GM13976 (cell line): ENCODE results near the gene FGF14.

Experiments used
- DNase-seq: peaks from one replicate; pipeline ENCODE4 v3.0.0; 2012; ENCODE audit warnings: low spot score
- CTCF ChIP-seq: IDR thresholded peaks from 2 replicates; pipeline ENCODE4 v1.5.1; 2012; ENCODE audit warnings: borderline replicate concordance, mild to moderate bottlenecking; ENCODE audit not compliant: insufficient read depth; ENCODE audit errors: extremely low read depth, missing control alignments, control extremely low read depth
- in situ Hi-C: fragments of 300-500 bp; cut with MboI; formaldehyde crosslinking; loops from one replicate; pipeline ENCODE4 v1.12.0; 2022; ENCODE audit warnings: low sequenced_read_pairs, mixed read lengths, inconsistent platforms; ENCODE audit not compliant: unreplicated experiment

Gene FGF14

DNA sequence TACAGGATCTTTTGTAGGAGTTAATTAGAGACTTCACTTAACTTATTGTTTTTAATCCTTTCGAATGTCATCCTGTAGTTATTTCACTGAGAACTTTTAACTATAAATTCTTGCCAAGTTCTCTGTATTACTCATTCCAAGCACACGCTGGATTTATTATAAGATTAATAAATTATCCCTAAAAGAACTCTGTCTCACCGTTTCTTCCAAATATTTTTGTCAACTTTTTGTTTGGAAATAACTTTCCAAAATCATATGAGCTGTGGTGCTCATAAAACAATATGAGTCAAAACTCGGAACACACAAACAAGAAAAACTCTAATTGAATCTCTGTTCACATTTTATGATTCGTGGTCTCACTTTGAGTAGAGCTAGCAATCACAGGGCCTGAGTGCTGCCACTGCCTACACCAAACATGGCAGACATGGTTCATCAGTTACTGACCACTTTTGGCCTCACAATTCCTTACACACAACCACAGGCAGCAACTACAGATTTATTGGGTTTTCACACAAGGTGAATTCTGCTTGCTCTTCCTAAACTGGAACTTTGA, 412.0 kb downstream of the FGF14 start:
- in situ Hi-C loops = no loop called here
- no peak for TF ChIP-seq CTCF
- DNase-seq = no peak

GRCh38 chr13:101988140-101988539, 413.7 kb downstream of the FGF14 start:
- in situ Hi-C loops = no loop called here
- DNase-seq = no peak
- no peak for TF ChIP-seq CTCF

- in situ Hi-C loops = no loop called here
- no peak for DNase-seq
- TF ChIP-seq CTCF = no peak
Measured at GRCh38 chr13:101986316-101986715, 415.5 kb downstream of the FGF14 start.

GRCh38 chr13:101985321-101985720, 416.5 kb downstream of the FGF14 start:
- DNase-seq = no peak
- in situ Hi-C loops = no loop called here
- no peak for TF ChIP-seq CTCF

GRCh38 chr13:101982903-101983302, 418.9 kb downstream of the FGF14 start:
- no peak for DNase-seq
- TF ChIP-seq CTCF = no peak
- in situ Hi-C loops = no loop called here

GRCh38 chr13:101979825-101980224, 422.0 kb downstream of the FGF14 start:
- no peak for TF ChIP-seq CTCF
- DNase-seq = no peak

More at GRCh38 chr13:101979825-101980224, 422.0 kb downstream of the FGF14 start:
- in situ Hi-C loops = no loop called here
